Suprapubic skin (tissue), 4 donors: ENCODE results near the gene DSTYK.

ENCODE experiments used
- CTCF ChIP-seq, 2 donors: fragments of 200-600 bp in 1 of 2; fragments of 450-650 bp in 1 of 2; sonication (generic) in 1 of 2; IDR thresholded peaks; one replicate each; pipeline ENCODE4 v1.5.1; 2016 to 2019; ENCODE audit warnings: antibody characterized with exemption in 2 of 2, mild to moderate bottlenecking in 1 of 2, moderate library complexity in 1 of 2
- EP300 ChIP-seq: sonication (generic); formaldehyde crosslinking; IDR thresholded peaks from one replicate; pipeline ENCODE4 v1.6.1; 2017; ENCODE audit warnings: antibody characterized with exemption
- POLR2A ChIP-seq, 2 donors: fragments of 450-650 bp; IDR thresholded peaks; one replicate each; pipeline ENCODE4 v1.6.1; 2017; ENCODE audit warnings: antibody characterized with exemption in 2 of 2, mild to moderate bottlenecking in 2 of 2, moderate library complexity in 2 of 2
- POLR2AphosphoS5 ChIP-seq, 3 donors: sonication (generic); formaldehyde crosslinking; IDR thresholded peaks; one replicate each; pipeline ENCODE4 v1.6.1; 2017; ENCODE audit warnings: antibody characterized with exemption in 3 of 3

- TF ChIP-seq CTCF (IDR thresholded peaks at IDR 0.05) (no peak), POLR2A (IDR thresholded peaks at IDR 0.05) (no peak), POLR2AphosphoS5 (IDR thresholded peaks at IDR 0.05) (no peak), EP300 (no peak)
These were observed 71.4 kb downstream of the DSTYK start for GRCh38 chr1:205140113-205140512.
